Esophagus muscularis mucosa (tissue), 4 donors: Measurements from ENCODE around the gene PCP4. TPM values are rescaled to one million over a fixed set of nuclear protein-coding genes. Genes with fewer than 3 reads are reported as not detected.
A peak's percentile ranks its signal among the peaks of the same experiment; 100 is the strongest.

ENCODE experiments used
- DNase-seq: peaks from one replicate; pipeline ENCODE4 v3.0.0-alpha.2; 2017; ENCODE audit errors: extremely low spot score
- H3K27ac ChIP-seq, 4 donors: fragments of 200-600 bp; sonication (generic); replicated peaks in 1 of 4; 1 replicate in 3 of 4; 2 replicates in 1 of 4; pipeline ENCODE4 v1.5.1; 2016 to 2019; ENCODE audit warnings: mild to moderate bottlenecking in 1 of 4
- H3K27me3 ChIP-seq, 4 donors: fragments of 200-600 bp; sonication (generic); one replicate each; pipeline versions ENCODE4 v1.5.1 to v1.6.0; 2016 to 2019
- H3K36me3 ChIP-seq, 4 donors: fragments of 200-600 bp; sonication (generic); one replicate each; pipeline ENCODE4 v1.5.1; 2016 to 2019
- H3K4me1 ChIP-seq, 4 donors: fragments of 200-600 bp; sonication (generic); one replicate each; pipeline ENCODE4 v1.5.1; 2016 to 2019
- H3K4me3 ChIP-seq, 4 donors: fragments of 200-600 bp; sonication (generic); 1 replicate in 2 of 4; 2 replicates in 2 of 4; pipeline ENCODE4 v1.5.1; 2016 to 2019; ENCODE audit warnings: mild to moderate bottlenecking in 4 of 4, moderate library complexity in 1 of 4
- H3K9me3 ChIP-seq, 4 donors: fragments of 200-600 bp; sonication (generic); 1 replicate in 3 of 4; 2 replicates in 1 of 4; pipeline ENCODE4 v1.5.1; 2016 to 2019
- EP300 ChIP-seq: sonication (generic); formaldehyde crosslinking; IDR thresholded peaks from one replicate; pipeline ENCODE4 v1.6.1; 2017; ENCODE audit warnings: antibody characterized with exemption
- POLR2A ChIP-seq: fragments of 450-650 bp; IDR thresholded peaks from one replicate; pipeline ENCODE4 v1.6.1; 2017; ENCODE audit warnings: antibody characterized with exemption, moderate library complexity, mild to moderate bottlenecking, low read depth
- POLR2AphosphoS5 ChIP-seq, 2 donors: sonication (generic); formaldehyde crosslinking; IDR thresholded peaks; one replicate each; pipeline ENCODE4 v1.6.1; 2017; ENCODE audit warnings: antibody characterized with exemption in 2 of 2
- WGBS: methylation state at CpG from one replicate; pipeline ENCODE4 v1.1.5; 2018; 5-methylcytosine and 5-hydroxymethylcytosine counted together
- intact Hi-C: fragments of 100-400 bp; cut with DNase I; formaldehyde crosslinking; loops from one replicate; pipeline ENCODE4 v1.15.1; 2023
- total RNA-seq, 4 donors: library from RNA; depleted of rRNA; stranded (reverse); fragments of >200 nt; gene quantifications; one replicate each; pipeline versions ENCODE4 v1.1.0 to v1.2.1, GENCODE V29; 2016
- TF ChIP-seq, protein P1 (sequence below), 3 experiments: fragments of 200-600 bp in 2 of 3; fragments of 450-650 bp in 1 of 3; sonication (generic) in 2 of 3; IDR thresholded peaks; one replicate each; pipeline ENCODE4 v1.5.1; 2017 to 2019; ENCODE audit warnings: antibody characterized with exemption in 3 of 3, mild to moderate bottlenecking in 2 of 3, moderate library complexity in 1 of 3

PCP4 gene
- total RNA-seq, 4 donors from 2014 or later, result 82.0 to 172 (median 125) TPM

DNA sequence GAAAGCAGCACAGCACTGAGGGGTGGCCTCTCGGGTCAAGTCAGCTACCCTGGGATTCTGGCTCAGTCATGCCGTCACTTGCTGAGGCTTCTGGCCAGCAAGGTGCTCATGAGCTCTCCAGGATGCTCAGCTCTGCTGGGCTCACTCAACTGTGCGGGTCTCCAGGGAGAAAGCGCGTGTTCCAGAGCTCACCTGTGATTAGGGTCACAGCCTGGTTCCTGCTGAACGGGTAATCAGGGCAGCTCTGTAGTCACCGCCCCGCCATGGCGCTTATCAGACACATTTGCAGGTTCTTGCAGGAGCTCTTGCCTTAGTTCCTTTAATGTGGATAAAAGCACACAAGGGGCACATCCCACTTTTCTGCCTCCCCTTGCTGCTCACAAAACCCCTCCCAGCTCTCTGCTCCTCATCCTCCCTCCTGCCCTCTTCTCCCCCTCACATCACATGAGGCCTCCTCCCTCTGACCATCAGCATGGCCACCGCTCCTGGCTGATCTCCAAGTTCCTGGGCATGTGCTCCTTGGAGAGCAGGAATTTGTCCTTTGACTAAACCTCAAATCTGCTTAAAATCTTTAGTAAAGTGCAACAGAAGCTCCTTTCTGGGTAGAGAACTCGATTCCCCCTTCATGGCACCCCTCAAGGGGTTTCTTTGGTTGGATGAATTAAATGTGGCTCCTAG lies 2.0 kb downstream of the PCP4 start:
- peak overlapping the region; percentile 59 to 81 (median 68) for H3K27ac ChIP-seq
- no peaks in the 10 kb centered on the region for H3K36me3 ChIP-seq
- no peak for TF ChIP-seq POLR2AphosphoS5 (IDR thresholded peaks at IDR 0.05)
- TF ChIP-seq EP300, result no peak
- TF ChIP-seq, protein P1, sequence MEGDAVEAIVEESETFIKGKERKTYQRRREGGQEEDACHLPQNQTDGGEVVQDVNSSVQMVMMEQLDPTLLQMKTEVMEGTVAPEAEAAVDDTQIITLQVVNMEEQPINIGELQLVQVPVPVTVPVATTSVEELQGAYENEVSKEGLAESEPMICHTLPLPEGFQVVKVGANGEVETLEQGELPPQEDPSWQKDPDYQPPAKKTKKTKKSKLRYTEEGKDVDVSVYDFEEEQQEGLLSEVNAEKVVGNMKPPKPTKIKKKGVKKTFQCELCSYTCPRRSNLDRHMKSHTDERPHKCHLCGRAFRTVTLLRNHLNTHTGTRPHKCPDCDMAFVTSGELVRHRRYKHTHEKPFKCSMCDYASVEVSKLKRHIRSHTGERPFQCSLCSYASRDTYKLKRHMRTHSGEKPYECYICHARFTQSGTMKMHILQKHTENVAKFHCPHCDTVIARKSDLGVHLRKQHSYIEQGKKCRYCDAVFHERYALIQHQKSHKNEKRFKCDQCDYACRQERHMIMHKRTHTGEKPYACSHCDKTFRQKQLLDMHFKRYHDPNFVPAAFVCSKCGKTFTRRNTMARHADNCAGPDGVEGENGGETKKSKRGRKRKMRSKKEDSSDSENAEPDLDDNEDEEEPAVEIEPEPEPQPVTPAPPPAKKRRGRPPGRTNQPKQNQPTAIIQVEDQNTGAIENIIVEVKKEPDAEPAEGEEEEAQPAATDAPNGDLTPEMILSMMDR (IDR thresholded peaks at IDR 0.05), result no peak
- no peak for TF ChIP-seq POLR2A
- DNase-seq, result no peak
- intact Hi-C loops, result loop anchor here (5.0 kb wide), 2 partner anchors 82 to 178 kb away; no protein-coding TSS in a partner anchor
- peak overlapping the region; percentile 45 to 66 (median 50) for H3K4me3 ChIP-seq
- H3K27me3 ChIP-seq, result no peaks in the 10 kb centered on the region
- peaks cover 0 to 22% (median 19%) of the 10 kb centered on the region in 4 donors for H3K4me1 ChIP-seq
- WGBS, result 84% methylated on average over 11 of the region's 11 CpGs
- H3K9me3 ChIP-seq, result no peaks in the 10 kb centered on the region

- Histone ChIP-seq H3K27ac (peak overlapping the region in 1 of 4 donors; percentile 47), H3K4me3 (no peak overlapping the region), H3K27me3 (no peaks in the 10 kb centered on the region), H3K9me3 (no peaks in the 10 kb centered on the region), H3K4me1 (peaks cover 0 to 26% (median 23%) of the 10 kb centered on the region in 4 donors), H3K36me3 (no peaks in the 10 kb centered on the region)
- TF ChIP-seq, protein P1 (IDR thresholded peaks at IDR 0.05), result no peak
- TF ChIP-seq POLR2AphosphoS5 (IDR thresholded peaks at IDR 0.05) (no peak), EP300 (no peak), POLR2A (no peak)
- DNase-seq, result no peak
- intact Hi-C loops, result no loop called here
- 100% methylated on average over 1 of the region's 1 CpG for WGBS
Measured at GRCh38 chr21:39873687-39874086, 6.4 kb downstream of the PCP4 start.

DNA sequence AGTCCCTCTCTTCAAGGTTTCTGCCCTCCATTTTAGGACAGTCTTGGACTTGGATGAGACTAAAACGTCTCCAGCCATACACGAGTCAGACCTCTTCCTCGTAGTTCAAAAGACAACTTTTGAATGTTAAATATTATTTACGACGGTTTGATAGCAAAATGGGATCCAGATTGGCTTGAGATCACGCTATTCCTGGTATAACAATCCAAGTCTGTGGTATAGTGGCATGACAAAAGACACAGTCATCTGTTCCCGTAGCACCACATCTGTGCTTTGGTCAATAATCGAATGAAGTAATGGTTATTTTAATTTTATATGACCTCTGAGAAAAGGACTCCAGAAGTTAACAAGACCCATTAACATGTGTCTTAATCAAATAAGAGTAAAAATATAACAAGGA lies 7.0 kb downstream of the PCP4 start:
- Histone ChIP-seq H3K4me1 (peaks cover 0 to 26% (median 23%) of the 10 kb centered on the region in 4 donors), H3K4me3 (no peak overlapping the region), H3K36me3 (no peaks in the 10 kb centered on the region), H3K27ac (peak overlapping the region in 3 of 4 donors; percentile 24 to 47 (median 44)), H3K27me3 (no peaks in the 10 kb centered on the region), H3K9me3 (no peaks in the 10 kb centered on the region)
- TF ChIP-seq POLR2AphosphoS5 (IDR thresholded peaks at IDR 0.05) (no peak), POLR2A (no peak), EP300 (no peak)
- TF ChIP-seq, protein P1 (IDR thresholded peaks at IDR 0.05), result no peak
- no peak for DNase-seq
- WGBS, result 75% methylated on average over 8 of the region's 8 CpGs
- intact Hi-C loops, result no loop called here

DNA sequence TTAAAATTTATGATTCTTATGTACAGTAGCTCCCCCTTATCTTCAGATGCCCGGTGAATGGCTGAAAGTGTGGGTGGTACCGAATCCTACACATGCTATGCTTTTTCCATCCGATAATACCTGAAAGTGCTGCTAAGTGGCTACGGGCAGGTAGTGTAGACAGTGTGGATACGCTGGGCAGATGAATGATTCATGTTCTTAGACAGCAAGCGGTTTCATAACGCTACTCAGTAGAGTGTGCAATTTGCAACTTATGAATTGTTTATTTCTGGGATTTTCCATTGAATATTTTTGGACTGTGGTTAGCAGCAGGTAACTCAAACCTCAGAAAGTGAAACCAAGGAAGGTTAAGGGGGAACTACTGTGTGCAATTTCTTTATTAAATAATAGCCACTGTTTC lies 7.5 kb downstream of the PCP4 start:
- WGBS, result 64% methylated on average over 7 of the region's 7 CpGs
- intact Hi-C loops, result no loop called here
- TF ChIP-seq POLR2A (no peak), POLR2AphosphoS5 (IDR thresholded peaks at IDR 0.05) (peak; percentile 6 to 9)
- Histone ChIP-seq H3K27ac (peak overlapping the region in 3 of 4 donors; percentile 24 to 55 (median 47)), H3K9me3 (no peaks in the 10 kb centered on the region), H3K27me3 (no peaks in the 10 kb centered on the region), H3K4me3 (peak overlapping the region in 2 of 4 donors; percentile 7 to 29), H3K4me1 (peaks cover 0 to 26% (median 23%) of the 10 kb centered on the region in 4 donors), H3K36me3 (no peaks in the 10 kb centered on the region)
- no peak for DNase-seq

GRCh38 chr21:39881661-39882060 lies 14.4 kb downstream of the PCP4 start:
- H3K4me3 ChIP-seq, result no peak overlapping the region
- H3K27ac ChIP-seq, result peak overlapping the region; percentile 18 to 84 (median 72)
- 76% methylated on average over 8 of the region's 8 CpGs for WGBS
- H3K36me3 ChIP-seq, result no peaks in the 10 kb centered on the region
- no peaks in the 10 kb centered on the region for H3K27me3 ChIP-seq
- no peak for DNase-seq
- H3K9me3 ChIP-seq, result no peaks in the 10 kb centered on the region
- TF ChIP-seq EP300, result no peak
- TF ChIP-seq, protein P1 (IDR thresholded peaks at IDR 0.05), result no peak
- TF ChIP-seq POLR2A, result no peak
- TF ChIP-seq POLR2AphosphoS5 (IDR thresholded peaks at IDR 0.05), result no peak
- H3K4me1 ChIP-seq, result peaks cover 0 to 60% (median 49%) of the 10 kb centered on the region in 4 donors
- intact Hi-C loops, result no loop called here
